ENCODE measurements around the gene IL17B.

The IL17B gene

GRCh38 chr5:149421834-149422233 lies 42.7 kb upstream of the IL17B start:
- no peaks in the 10 kb centered on the region for H3K27me3 ChIP-seq
- no peak for TF ChIP-seq Cebpa-rat (IDR thresholded peaks at IDR 0.05)
- no peaks in the 10 kb centered on the region for H3K36me3 ChIP-seq
- H3K4me3 ChIP-seq: no peak overlapping the region
- H3K9ac ChIP-seq: no peak overlapping the region
- peak overlapping the region; percentile 82 for H3K4me2 ChIP-seq
- no peaks in the 10 kb centered on the region for H3K9me3 ChIP-seq
- H3K4me1 ChIP-seq: peaks cover 66% of the 10 kb centered on the region
- no peaks in the 10 kb centered on the region for H4K20me1 ChIP-seq
- no peak overlapping the region for H3K27ac ChIP-seq

DNA sequence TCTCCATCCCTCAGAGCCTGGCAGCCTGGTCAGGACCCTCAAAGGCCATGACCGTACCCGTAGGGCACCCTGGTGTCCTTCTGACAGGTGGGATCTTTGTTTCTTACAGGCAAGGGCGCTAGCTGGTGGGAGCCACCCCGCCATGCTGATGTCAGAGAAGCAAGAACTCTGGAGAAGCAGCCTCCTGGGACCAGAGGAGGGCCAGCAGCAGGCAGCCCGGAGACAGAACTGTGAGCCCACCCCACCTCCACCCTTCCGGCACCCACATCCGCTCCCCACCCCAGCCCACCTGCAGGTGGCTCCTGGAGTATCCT lies 42.2 kb upstream of the IL17B start:
- H3K9ac ChIP-seq: peak overlapping the region; percentile 59; the same call in 1 of the 2 replicates
- peak overlapping the region; percentile 82 for H3K4me2 ChIP-seq
- no peak overlapping the region for H3K4me3 ChIP-seq
- no peaks in the 10 kb centered on the region for H4K20me1 ChIP-seq
- H3K36me3 ChIP-seq: no peaks in the 10 kb centered on the region
- no peaks in the 10 kb centered on the region for H3K9me3 ChIP-seq
- peak overlapping the region; percentile 67 for H3K27ac ChIP-seq
- no peaks in the 10 kb centered on the region for H3K27me3 ChIP-seq
- TF ChIP-seq Cebpa-rat (IDR thresholded peaks at IDR 0.05): no peak
- H3K4me1 ChIP-seq: peaks cover 67% of the 10 kb centered on the region

DNA sequence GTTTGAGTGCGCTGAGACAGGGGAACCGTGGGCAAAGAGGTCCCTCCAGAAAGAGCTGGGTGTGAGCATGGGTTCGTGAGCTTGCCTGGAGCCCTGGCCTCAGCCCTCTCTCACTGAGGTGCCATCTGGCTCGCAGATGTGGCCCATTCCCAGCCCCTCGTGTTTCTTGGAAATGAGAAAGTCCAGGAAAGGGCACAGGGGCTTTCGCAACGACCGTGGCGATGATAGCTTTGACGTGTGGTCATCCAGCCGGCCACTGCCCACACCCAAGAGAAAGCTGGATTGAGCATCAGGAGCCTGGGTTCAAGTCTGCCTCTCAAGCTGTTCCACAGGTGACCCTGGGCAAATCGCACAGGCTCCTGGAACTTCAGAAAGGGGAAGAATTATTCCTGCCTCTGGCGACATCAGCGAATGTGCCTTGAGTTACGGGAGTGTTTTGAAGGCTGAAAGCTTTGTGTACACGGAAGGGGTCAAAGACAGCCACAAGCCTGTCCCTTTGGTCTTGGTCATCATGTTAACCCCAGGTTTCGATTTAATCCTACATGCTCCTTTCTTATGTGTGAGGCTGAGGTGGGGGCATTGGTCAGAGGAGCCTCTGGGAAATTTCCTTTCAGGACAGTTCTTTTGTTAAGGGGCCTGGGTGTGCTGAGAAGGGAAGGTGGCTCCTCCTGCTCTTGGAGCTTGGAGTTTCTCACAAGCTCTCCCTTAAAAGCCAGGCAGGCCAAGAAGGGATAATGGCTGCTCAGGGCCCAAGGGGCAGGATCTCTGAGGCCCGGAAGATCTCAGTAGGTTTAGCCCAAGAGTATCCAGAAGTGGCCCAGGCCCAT lies 41.7 kb upstream of the IL17B start:
- Histone ChIP-seq H3K36me3 (no peaks in the 10 kb centered on the region), H3K9ac (peak overlapping the region; percentile 59; the same call in 1 of the 2 replicates), H3K4me1 (peaks cover 67% of the 10 kb centered on the region), H3K4me2 (peak overlapping the region; percentile 82), H3K4me3 (no peak overlapping the region), H3K27me3 (no peaks in the 10 kb centered on the region), H4K20me1 (no peaks in the 10 kb centered on the region), H3K27ac (peak overlapping the region; percentile 67), H3K9me3 (no peaks in the 10 kb centered on the region)
- no peak for TF ChIP-seq Cebpa-rat (IDR thresholded peaks at IDR 0.05)

DNA sequence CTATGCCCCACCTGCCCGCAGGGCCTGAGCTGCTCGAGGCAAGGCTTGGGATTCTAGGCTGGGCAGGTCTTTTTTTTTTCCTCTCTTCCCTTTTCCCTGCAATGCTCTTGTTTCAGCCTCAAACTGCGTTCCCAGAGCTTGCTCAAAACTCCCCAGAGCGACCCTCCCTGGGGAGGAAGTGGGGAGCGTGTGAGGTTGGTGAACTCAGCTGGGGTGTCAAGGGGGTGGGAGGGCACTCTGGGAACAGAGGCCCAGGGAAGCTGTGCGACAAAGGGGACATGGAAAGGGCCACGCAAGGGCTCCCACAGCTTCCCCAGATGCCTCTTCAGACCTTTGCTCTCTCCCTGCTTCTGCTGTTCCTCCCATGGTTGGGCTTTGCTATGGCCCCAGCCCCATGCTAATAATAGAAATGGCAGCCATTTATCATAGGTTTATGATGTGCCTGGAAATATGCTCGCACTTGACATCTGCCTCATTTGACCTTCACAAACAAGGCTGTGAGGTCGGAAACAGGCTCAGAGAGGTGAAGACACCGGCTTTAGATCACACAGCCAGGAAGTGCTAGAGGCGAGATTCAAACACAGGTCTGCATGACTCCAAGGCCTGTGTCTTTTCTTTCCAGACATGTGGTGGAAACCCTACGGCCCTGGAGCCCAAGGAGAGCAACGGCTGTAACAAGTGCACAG lies 40.9 kb upstream of the IL17B start:
- TF ChIP-seq Cebpa-rat (IDR thresholded peaks at IDR 0.05): no peak
- Histone ChIP-seq H3K4me2 (peak overlapping the region; percentile 82), H4K20me1 (no peaks in the 10 kb centered on the region), H3K36me3 (no peaks in the 10 kb centered on the region), H3K27ac (peak overlapping the region; percentile 67), H3K4me3 (no peak overlapping the region), H3K9ac (peak overlapping the region; percentile 59; the same call in 1 of the 2 replicates), H3K4me1 (peaks cover 67% of the 10 kb centered on the region), H3K9me3 (no peaks in the 10 kb centered on the region), H3K27me3 (no peaks in the 10 kb centered on the region)

- Histone ChIP-seq H3K27me3 (no peaks in the 10 kb centered on the region), H3K36me3 (no peaks in the 10 kb centered on the region), H3K9me3 (no peaks in the 10 kb centered on the region), H3K27ac (no peak overlapping the region; the same call in 1 of the 2 replicates), H3K9ac (peak overlapping the region; percentile 59; the same call in 1 of the 2 replicates), H3K4me3 (no peak overlapping the region), H3K4me1 (peaks cover 70% of the 10 kb centered on the region), H3K4me2 (peak overlapping the region; percentile 82), H4K20me1 (no peaks in the 10 kb centered on the region)
- TF ChIP-seq Cebpa-rat (IDR thresholded peaks at IDR 0.05): no peak
These were observed 40.4 kb upstream of the IL17B start for GRCh38 chr5:149419532-149419858.

GRCh38 chr5:149418910-149419531 lies 39.9 kb upstream of the IL17B start:
- H3K27me3 ChIP-seq: no peaks in the 10 kb centered on the region
- no peaks in the 10 kb centered on the region for H3K36me3 ChIP-seq
- H3K4me1 ChIP-seq: peaks cover 72% of the 10 kb centered on the region
- no peaks in the 10 kb centered on the region for H3K9me3 ChIP-seq
- H3K27ac ChIP-seq: no peak overlapping the region
- H3K4me2 ChIP-seq: peak overlapping the region; percentile 82
- H3K4me3 ChIP-seq: no peak overlapping the region
- TF ChIP-seq Cebpa-rat (IDR thresholded peaks at IDR 0.05): no peak
- H3K9ac ChIP-seq: no peak overlapping the region
- H4K20me1 ChIP-seq: no peaks in the 10 kb centered on the region

GRCh38 chr5:149417711-149418368 lies 38.7 kb upstream of the IL17B start:
- Histone ChIP-seq H4K20me1 (no peaks in the 10 kb centered on the region), H3K4me1 (peaks cover 66% of the 10 kb centered on the region), H3K36me3 (no peaks in the 10 kb centered on the region), H3K27ac (no peak overlapping the region), H3K9me3 (no peaks in the 10 kb centered on the region), H3K9ac (no peak overlapping the region), H3K27me3 (no peaks in the 10 kb centered on the region), H3K4me2 (no peak overlapping the region), H3K4me3 (no peak overlapping the region)
- TF ChIP-seq Cebpa-rat (IDR thresholded peaks at IDR 0.05): no peak

DNA sequence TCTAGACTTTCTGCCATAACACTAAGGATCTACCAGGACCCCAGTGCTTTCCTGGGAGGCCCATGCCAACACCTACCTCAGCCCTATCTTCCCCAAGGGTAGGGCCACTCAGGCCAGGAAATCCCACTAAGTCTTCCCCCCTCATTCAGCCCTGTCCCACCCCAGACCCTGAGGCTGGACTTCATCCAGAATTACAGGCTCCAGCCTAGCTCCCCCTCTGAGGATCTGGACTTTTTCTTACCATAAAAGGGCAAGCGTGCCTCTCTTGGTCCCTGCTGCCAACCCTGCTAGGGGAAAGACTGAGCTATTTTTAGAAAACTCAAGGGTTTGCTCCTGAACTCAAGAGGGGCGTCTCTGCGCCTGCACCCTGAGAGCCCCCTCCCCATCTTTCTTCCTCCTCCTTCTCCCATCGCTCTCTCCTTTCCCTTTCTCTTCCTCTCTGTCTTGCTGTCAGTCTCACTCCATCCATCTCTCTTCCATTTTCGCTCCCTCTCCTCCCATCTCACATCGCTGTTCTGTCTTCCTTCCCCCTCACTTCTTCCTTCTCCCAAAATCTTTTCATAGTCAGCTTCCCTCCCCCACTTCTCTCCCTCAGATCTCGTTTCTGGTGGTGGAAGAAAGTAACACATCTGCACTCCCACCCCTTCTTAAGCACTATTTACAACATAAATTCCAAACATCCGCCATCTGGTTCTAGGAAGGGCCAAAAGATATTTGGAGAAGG lies 38.1 kb upstream of the IL17B start:
- Histone ChIP-seq H3K4me1 (peaks cover 59% of the 10 kb centered on the region), H3K9me3 (no peaks in the 10 kb centered on the region), H4K20me1 (no peaks in the 10 kb centered on the region), H3K36me3 (no peaks in the 10 kb centered on the region), H3K27ac (no peak overlapping the region), H3K4me3 (no peak overlapping the region), H3K9ac (no peak overlapping the region), H3K4me2 (peak overlapping the region; percentile 7; the same call in 1 of the 2 replicates), H3K27me3 (no peaks in the 10 kb centered on the region)
- no peak for TF ChIP-seq Cebpa-rat (IDR thresholded peaks at IDR 0.05)

Data from BLaER1 (cell line).